ENCODE data around the gene MAP4K4. TPM values are rescaled to one million over a fixed set of nuclear protein-coding genes. Genes with fewer than 3 reads are reported as not detected.

Gene MAP4K4
- total RNA-seq, 1 experiment from 2014 or later, result 133 TPM

GRCh38 chr2:101899871-101900270, 202.4 kb downstream of the MAP4K4 start:
- peak; percentile 78 for DNase-seq
- intact Hi-C loops (cut with micrococcal nuclease), result loop anchor here (5.0 kb wide), 1 partner anchor 82 kb away; no protein-coding TSS in a partner anchor

GRCh38 chr2:101900375-101900774, 202.9 kb downstream of the MAP4K4 start:
- no peaks in the 10 kb centered on the region for H4K20me1 ChIP-seq (ENCODE audit: low read length)
- TF ChIP-seq EZH2 (IDR thresholded peaks at IDR 0.05; ENCODE audit: low read length, unreplicated experiment) (no peak), CTCF (conservative IDR thresholded peaks at IDR 0.05; ENCODE audit: low read depth, low read length) (no peak), EZH2phosphoT487 (IDR thresholded peaks at IDR 0.05; ENCODE audit: borderline replicate concordance, low read length) (no peak)
- H3K27ac ChIP-seq (ENCODE audit: low read length), result peak overlapping the region; percentile 59
- H3K9me3 ChIP-seq (ENCODE audit: low read length), result no peaks in the 10 kb centered on the region
- peaks cover 23% of the 10 kb centered on the region for H3K36me3 ChIP-seq (ENCODE audit: low read depth, low read length)
- H2AFZ ChIP-seq (ENCODE audit: low read length), result no peak overlapping the region
- no TSS peak for BruUV-seq (replicated peaks)
- ChIA-PET POLR2A (ENCODE audit: unreplicated experiment) (no interaction called here), CTCF (no interaction called here)
- no peaks in the 10 kb centered on the region for H3K79me2 ChIP-seq (ENCODE audit: low read length)
- intact Hi-C loops (cut with micrococcal nuclease), result loop anchor here (5.0 kb wide), 1 partner anchor 82 kb away; no protein-coding TSS in a partner anchor
- H3K4me2 ChIP-seq (ENCODE audit: low read length), result peak overlapping the region; percentile 44
- no peak overlapping the region for H3K4me3 ChIP-seq (ENCODE audit: low read length)
- DNase-seq (peak; percentile 58), ATAC-seq (peak; percentile 45)
- peaks cover 8% of the 10 kb centered on the region for H3F3A ChIP-seq (ENCODE audit: low read length, unreplicated experiment)
- no peaks in the 10 kb centered on the region for H3K27me3 ChIP-seq (ENCODE audit: low read length)
- H3K9ac ChIP-seq (ENCODE audit: low read length), result no peak overlapping the region; the same call in 1 of the 2 replicates
- H3K9me2 ChIP-seq (replicated peaks; ENCODE audit: low read length), result no peaks in the 10 kb centered on the region
- peaks cover 18% of the 10 kb centered on the region for H3K4me1 ChIP-seq (ENCODE audit: insufficient read depth, low read length)

More at GRCh38 chr2:101899871-101900270, 202.4 kb downstream of the MAP4K4 start:
- peaks cover 25% of the 10 kb centered on the region for H3K36me3 ChIP-seq (ENCODE audit: low read depth, low read length)
- H2AFZ ChIP-seq (ENCODE audit: low read length), result no peak overlapping the region
- TF ChIP-seq EZH2phosphoT487 (IDR thresholded peaks at IDR 0.05; ENCODE audit: borderline replicate concordance, low read length) (no peak), CTCF (conservative IDR thresholded peaks at IDR 0.05; ENCODE audit: low read depth, low read length) (no peak), EZH2 (IDR thresholded peaks at IDR 0.05; ENCODE audit: low read length, unreplicated experiment) (no peak)
- no peaks in the 10 kb centered on the region for H3K27me3 ChIP-seq (ENCODE audit: low read length)
- no peak overlapping the region for H3K4me3 ChIP-seq (ENCODE audit: low read length)
- no peak overlapping the region; the same call in 1 of the 2 replicates for H3K9ac ChIP-seq (ENCODE audit: low read length)
- CTCF ChIA-PET, result no interaction called here
- POLR2A ChIA-PET (ENCODE audit: unreplicated experiment), result no interaction called here
- H3K9me3 ChIP-seq (ENCODE audit: low read length), result no peaks in the 10 kb centered on the region
- no peaks in the 10 kb centered on the region for H4K20me1 ChIP-seq (ENCODE audit: low read length)
- H3K79me2 ChIP-seq (ENCODE audit: low read length), result no peaks in the 10 kb centered on the region
- peaks cover 18% of the 10 kb centered on the region for H3K4me1 ChIP-seq (ENCODE audit: insufficient read depth, low read length)
- peak overlapping the region; percentile 59 for H3K27ac ChIP-seq (ENCODE audit: low read length)
- peak overlapping the region; percentile 44 for H3K4me2 ChIP-seq (ENCODE audit: low read length)
- peak; percentile 46 for ATAC-seq
- H3F3A ChIP-seq (ENCODE audit: low read length, unreplicated experiment), result peaks cover 8% of the 10 kb centered on the region
- BruUV-seq (replicated peaks), result no TSS peak
- H3K9me2 ChIP-seq (replicated peaks; ENCODE audit: low read length), result no peaks in the 10 kb centered on the region

- H3K27me3 ChIP-seq (ENCODE audit: low read length), result no peaks in the 10 kb centered on the region
- no peak overlapping the region for H3K4me2 ChIP-seq (ENCODE audit: low read length)
- ChIA-PET POLR2A (ENCODE audit: unreplicated experiment) (no interaction called here), CTCF (no interaction called here)
- H3K27ac ChIP-seq (ENCODE audit: low read length), result no peak overlapping the region
- no peaks in the 10 kb centered on the region for H4K20me1 ChIP-seq (ENCODE audit: low read length)
- peaks cover 8% of the 10 kb centered on the region for H3F3A ChIP-seq (ENCODE audit: low read length, unreplicated experiment)
- H3K79me2 ChIP-seq (ENCODE audit: low read length), result no peaks in the 10 kb centered on the region
- peaks cover 18% of the 10 kb centered on the region for H3K4me1 ChIP-seq (ENCODE audit: insufficient read depth, low read length)
- H2AFZ ChIP-seq (ENCODE audit: low read length), result no peak overlapping the region
- intact Hi-C loops (cut with micrococcal nuclease), result loop anchor here (5.0 kb wide), 1 partner anchor 81 kb away; no protein-coding TSS in a partner anchor
- DNase-seq (no peak), ATAC-seq (no peak)
- peaks cover 17% of the 10 kb centered on the region for H3K36me3 ChIP-seq (ENCODE audit: low read depth, low read length)
- no peak overlapping the region for H3K9ac ChIP-seq (ENCODE audit: low read length)
- no TSS peak for BruUV-seq (replicated peaks)
- H3K9me3 ChIP-seq (ENCODE audit: low read length), result no peaks in the 10 kb centered on the region
- H3K9me2 ChIP-seq (replicated peaks; ENCODE audit: low read length), result no peaks in the 10 kb centered on the region
- TF ChIP-seq EZH2 (IDR thresholded peaks at IDR 0.05; ENCODE audit: low read length, unreplicated experiment), result no peak
- no peak for TF ChIP-seq CTCF (conservative IDR thresholded peaks at IDR 0.05; ENCODE audit: low read depth, low read length)
- TF ChIP-seq EZH2phosphoT487 (IDR thresholded peaks at IDR 0.05; ENCODE audit: borderline replicate concordance, low read length), result no peak
- H3K4me3 ChIP-seq (ENCODE audit: low read length), result no peak overlapping the region
Observed at GRCh38 chr2:101901241-101901640, 203.7 kb downstream of the MAP4K4 start.

Measured in PC-3 (cell line).